Kasumi-1 (cell line): ENCODE data around the gene DPYSL3.

Experiments
- DNase-seq, 2 experiments: peaks; one replicate each; lab custom pipeline; 2025; lab: John Stamatoyannopoulos, UW

DPYSL3 gene

DNA sequence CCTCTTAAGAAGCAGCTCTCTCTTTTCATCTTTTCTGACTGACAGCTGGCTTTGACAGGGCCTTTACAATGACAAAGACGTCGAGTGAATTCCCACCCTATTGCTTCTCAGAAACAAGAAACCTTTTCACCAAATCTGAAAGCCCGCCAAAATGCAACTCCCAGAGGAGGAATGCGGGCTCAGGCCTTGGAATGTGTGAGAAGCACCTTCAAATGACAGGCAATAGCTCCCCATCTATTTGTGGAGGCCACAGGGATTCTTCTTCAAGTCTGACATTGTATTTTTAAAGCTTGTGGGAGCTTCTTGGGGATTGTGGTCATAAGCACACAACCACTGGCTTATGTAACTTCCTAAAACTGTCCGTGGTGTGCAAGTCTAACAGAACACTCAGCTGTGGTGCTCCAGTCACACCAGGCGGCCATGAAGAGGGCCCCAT lies 72.7 kb downstream of the DPYSL3 start:
- DNase-seq: peak; percentile 78

DNA sequence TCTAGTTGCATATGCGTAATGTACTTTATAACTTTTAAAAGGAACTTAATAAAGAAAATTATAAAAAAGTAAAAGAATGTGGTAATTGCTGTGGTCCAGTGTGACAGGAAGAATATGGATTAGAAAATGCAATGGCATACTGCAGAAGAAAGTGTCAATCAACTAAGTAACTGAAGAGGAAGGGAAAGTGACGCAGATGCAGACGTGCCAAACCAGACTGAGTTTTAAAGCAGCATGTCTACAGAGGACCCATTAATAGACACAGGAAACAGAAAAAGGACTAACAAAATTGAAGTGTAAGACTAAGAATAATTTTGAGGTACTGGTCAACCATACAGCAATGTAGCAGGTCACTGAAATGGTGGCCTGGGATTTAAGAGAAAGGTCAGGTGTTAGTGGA lies 73.3 kb downstream of the DPYSL3 start:
- DNase-seq: peak; percentile 4 to 15

DNA sequence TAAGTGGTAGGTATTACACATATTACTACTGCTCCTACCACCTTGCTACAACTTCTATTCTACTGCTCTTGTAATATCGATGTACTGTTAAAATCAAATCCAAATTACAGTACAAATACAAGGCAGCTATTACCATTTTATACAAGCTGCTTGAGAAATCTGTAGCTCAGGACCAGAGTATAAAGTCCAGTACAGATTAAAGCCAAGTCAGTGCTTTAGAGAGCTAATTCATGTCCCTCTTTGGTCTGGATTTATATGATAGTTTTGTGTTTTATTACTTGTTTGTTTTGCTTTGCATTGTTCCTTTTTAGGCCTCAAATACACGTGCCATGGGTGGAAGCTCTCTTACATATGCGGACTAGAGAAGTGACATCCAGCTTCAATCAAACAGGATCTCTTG lies 75.8 kb downstream of the DPYSL3 start:
- no peak for DNase-seq

DNA sequence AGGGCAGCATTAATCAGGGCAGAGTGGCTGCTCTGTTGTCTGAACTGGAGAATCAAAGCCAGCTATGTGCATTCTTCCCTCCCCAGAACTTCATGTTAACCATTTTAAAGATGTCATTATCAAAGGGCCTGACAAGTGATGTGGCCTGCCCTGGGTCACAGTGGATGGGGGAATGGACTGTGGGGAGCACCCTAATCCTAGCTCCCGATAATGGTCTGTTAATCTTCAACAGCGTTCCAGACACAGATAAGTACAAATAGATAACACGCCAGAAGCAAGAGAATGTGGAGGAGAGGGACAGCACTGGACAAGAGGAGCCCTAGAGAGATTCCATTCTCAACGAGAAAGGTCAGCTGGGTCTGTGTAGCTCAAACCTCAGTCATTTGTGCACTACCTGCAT lies 77.5 kb downstream of the DPYSL3 start:
- DNase-seq: no peak

DNA sequence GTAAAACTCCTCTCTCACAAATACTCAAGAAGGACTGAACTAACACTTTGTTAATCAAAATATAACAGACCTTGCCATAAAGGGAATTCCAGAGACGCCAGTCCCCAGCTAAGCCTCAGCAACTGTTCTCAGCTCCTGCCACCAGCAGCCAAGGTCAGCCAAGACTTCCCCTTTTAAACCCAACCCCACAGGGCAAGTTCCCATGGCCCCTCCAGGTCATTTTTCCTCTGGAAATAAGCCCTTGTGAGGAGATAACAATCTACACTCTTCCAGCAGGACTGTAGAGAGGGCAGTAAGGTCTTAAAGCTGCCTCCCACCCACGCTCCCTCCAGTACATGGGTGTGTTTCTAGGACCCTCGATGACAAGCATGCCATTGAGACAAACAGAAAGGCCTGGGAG lies 78.3 kb downstream of the DPYSL3 start:
- DNase-seq: peak in 1 of 2 experiments; percentile 38

DNA sequence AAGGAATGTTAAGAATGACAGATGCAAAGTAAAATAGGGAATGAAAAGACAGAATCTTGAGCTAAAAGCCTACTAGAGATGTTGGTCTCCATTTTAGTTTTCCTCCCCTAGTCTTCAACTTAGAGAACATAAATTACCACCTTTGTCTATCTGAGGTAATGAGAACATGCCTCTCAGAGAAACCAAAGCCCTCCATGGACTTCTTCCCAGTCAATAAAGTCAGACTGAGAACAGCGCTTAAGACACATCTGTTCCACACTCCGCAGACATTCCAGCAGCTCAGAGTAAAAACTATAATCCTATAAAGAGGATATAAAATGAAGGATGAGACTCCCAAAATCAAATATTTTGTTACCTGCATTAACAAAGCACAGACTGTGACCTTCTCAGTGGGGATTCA lies 79.2 kb downstream of the DPYSL3 start:
- no peak for DNase-seq

DNA sequence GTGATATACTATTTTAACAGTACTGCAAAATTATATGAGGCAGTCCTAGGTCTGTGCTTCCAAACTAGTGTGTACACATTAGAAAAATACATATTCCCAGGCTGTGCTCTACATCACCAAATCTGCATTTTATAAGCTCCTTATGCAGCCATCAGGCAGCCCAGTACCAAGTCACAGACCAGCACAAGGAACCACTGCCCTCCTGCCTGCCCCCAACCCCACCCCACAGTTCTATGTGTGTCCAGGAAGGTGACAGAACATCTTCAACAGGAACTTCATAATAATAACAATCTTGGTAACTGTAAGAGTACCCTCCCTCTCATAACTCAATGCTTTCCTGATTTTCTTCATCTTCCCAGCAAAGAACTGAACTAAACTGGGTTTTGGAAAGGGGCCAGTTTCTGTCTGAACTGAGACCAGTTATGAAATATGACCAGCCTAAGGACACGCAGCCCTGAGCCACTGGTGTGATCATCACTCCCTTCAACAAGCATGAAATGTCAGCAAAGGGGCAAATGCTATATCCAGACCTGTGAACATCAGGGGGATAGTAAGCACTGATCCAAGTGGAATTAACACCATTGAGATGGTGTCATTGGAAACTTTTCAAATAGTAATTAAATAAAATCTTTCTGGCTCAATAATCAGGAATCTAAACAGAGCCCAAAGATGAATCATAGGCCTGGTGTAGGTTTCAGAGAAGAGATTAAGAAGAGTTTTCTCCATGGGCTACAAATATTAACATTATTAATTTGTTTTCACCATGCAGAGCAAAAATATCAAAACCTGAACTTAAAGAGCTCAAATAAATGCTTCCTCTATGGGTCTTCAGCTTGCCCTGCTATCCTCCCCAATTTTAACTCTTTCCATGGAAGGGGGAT lies 82.1 kb downstream of the DPYSL3 start:
- no peak for DNase-seq

DNA sequence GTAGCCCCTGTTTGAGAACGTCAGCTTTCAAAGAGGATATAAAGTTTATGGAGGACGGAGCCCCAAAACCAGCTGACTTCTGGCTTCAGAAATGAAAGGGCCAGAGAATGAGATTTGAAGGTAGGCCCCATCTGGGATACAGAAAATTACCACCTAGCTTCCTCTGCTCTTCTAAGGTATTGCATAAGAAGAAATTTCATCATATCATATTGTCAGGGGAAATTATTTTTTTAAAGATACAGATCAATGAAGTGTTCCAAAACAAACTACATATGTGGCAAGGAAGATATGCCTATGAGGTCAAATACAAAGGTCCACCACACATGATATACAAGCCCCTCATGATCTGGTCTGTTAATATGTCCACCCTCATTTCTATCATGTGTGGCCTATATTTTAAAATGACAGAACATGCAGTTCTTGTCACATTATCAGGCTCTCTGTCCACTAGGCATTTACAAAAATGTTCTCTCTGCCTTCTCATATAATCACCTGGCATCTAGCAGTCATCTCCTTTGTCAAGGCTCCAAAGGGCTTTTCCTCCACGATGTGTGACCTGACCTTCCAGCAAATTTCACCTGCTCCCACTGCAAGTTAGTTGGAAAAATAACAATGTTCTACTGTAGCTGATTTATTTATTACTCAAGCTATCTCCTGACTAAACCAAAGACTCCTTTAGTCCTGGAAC lies 83.1 kb downstream of the DPYSL3 start:
- no peak for DNase-seq

DNA sequence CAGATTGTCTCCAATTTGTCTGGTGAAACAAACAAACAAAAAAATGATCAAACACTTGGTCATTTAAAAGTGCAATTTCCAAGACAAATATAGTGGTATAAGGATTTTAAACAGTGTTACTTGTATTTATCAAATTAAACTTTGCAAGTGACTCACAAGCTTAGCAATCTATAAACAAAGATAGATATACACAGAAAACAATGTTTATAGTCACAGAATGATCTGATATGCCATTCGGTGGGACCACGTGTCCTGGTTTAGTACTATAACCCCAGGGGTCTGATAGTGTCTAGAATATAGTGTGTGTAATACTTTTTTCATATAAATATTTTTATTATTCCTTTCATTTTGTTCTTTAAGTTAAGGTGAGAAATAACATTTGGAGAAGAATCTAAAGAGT lies 91.3 kb downstream of the DPYSL3 start:
- no peak for DNase-seq

DNA sequence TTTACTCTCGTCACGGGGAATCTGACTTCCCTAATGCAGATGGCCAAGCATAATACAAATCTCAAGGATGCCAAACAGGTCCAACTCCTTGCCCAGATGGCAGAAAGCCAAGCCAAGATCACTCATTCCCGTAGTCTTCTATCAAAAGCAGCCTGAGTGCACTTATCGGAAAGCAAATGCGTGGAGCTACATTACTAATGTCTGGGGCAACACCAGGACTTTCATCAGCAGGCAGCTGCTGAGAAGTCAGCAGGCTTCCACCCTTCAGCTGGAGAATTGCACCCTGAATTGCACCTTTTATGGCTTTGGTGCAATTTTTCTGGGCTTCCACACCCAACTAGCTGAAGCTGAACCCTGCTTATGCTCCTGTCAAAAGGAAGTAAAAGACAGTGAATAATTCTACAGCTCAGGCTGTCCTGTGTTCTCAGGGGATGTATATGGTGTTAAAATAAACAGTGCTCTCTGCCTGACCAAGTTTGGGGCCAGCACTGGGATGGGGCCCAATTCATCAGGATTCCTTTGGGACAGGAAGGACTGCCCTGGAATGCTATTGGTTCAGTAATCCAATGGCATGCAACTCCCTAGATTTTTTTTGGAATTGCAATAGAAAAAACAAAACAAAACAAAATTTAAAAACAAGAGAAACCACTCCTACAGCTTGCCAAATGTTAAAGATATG lies 92.6 kb downstream of the DPYSL3 start:
- DNase-seq: no peak

DNA sequence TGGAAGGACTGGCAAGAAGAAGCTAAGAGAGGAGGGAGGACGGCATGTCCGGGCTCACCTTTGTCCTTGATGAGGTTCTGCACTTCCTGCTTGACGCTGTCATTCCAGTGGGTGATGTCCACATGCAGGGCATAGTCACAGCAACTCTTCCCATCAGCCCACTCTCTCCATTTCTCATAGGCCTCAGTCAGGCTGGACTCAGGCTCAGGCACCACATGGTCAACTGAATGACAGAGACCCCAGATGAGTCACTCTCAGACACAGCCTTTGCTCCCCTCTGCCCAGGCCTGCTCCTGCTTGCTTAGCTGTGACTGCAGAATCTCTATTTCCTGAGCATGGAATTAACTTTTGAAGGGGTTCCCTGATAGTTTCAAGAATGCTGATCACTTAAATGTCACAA lies 94.2 kb downstream of the DPYSL3 start:
- DNase-seq: no peak

DNA sequence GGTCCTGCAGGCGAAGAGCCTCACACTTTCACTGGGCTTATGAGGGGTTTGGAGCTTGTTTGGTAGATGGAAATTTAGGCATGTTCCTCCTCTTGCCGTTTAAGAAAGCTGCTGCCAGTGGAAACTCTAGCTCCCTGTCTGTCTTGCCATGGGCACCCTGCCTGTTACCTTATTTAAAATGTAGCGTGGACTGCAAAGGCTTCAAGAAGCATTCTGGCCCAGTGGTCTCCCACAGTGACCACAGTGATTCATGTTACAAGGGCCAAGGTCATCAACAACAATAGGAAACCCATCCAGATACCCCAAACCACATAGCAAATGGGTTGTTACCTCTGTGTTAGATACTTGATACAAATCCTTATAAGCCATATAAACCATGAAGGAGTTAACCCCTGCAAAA lies 96.6 kb downstream of the DPYSL3 start:
- no peak for DNase-seq

DNA sequence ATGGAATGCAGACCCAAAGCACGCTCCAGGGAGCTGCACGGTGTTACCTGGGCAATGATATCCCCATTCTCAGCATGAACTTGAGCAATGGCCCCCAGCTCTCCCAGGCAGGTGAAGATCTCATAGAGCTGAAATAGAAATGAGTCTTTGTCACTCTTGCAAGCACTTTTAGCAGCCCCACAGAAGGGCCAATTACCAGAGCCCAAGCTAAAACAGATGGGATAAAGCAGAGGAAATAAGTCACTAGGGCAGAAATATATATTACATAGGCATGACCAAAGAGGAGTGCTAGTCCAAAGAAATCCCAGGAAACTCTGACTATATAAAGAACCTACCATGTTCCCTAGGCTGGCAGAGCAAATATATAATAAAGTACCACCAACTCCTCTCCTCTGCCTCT lies 97.3 kb downstream of the DPYSL3 start:
- no peak for DNase-seq

DNA sequence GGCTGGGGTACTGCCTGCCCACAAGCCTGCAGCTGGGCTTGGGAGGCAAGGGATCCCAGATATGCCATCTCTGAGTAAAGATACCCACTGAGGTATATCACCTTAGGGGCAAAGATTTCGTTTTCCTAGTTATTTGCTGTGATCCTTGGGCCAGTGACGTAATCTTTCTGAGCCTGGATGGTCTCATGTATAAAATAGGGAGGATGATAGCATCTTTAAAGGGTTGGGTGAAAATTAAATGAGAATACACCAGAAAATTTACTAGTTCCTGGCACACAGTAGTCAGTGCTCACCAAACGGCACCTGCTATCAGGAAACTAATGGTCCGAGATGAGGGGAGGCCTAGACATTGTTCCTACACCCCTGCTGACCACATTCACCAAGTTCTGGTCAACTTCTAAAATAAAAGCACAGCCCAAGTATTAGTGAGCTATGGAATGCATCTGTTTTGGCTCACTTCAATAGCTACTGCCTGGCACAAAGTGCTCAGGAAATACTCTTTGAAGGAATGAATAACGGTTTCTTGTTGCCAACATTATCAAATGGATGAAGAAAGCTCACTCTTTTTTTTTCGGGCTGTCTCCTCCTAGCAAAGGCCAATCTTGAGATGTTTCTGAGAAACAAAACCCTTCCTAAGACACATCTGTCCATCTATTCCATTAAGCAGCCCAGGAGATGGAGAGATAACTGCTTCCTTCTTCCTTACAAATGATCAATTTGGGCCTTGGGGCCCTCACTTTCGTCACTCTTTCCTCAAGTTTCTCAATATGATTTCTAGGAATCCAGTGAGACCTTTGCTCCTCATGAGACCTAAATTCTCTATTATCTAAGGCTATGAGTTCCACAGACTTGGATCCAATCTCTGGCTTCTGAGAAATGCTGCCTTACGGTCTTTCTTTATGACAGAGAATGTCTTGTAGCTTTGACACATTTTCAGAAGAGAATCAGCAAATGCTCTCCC lies 98.2 kb downstream of the DPYSL3 start:
- DNase-seq: no peak

DNA sequence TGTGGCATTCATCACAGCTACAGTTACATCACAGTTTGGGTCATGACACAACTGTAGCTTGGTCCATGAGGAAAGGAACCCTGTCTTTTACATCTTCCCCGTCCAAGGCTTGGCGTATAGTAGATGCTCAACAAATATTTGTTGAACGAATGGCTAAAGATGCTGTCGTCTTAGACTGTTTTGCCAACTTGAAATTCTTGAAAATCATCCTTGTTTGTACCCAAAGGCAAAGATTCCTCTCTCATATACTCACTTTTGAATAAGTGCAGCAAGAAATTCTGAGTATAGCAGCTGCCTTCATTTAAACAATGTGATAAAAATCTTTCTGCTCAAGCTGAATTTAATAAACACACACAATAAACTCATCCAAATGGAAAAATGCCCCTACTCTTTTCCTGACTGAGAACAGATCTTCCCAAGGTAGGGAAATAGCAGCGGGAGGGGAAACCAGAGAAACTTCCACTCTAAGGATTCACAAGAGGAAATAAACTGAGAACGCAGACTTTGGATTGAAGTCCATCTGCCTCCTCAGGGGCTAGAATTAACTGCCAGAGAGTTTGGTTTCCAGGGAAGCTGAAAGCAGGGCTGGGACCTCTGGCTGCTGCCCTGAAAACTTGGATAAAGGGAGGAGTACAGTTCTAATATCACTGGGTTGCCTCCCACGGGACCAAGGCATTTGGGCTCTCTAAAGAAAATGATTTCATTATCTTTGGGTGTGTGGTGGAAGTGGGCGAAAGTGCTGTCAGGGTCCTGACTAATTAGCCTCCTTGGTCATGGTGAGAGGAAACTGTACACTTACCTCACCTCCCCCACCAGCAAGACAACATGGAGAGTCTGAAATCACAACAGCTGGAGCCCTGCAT lies 99.1 kb downstream of the DPYSL3 start:
- DNase-seq: no peak

DNA sequence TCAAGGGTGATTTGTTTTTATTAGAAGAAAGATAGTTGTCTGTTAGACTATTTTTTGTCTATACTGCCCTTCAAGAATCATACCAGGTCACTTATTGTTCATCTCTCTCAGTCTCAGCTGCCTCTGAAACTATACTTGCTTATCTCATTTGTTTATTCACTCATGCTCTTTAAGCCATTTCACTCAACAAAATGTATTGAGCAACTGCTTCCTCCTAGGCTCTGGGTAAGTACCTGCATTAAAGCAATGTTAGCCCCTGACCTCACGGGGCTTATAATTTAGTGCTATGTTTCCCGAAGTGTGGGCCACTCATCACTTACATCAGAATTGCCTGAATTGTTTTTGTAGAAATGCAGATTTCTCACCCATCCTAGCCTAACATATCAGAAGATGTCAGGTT lies 100.9 kb downstream of the DPYSL3 start:
- DNase-seq: no peak

DNA sequence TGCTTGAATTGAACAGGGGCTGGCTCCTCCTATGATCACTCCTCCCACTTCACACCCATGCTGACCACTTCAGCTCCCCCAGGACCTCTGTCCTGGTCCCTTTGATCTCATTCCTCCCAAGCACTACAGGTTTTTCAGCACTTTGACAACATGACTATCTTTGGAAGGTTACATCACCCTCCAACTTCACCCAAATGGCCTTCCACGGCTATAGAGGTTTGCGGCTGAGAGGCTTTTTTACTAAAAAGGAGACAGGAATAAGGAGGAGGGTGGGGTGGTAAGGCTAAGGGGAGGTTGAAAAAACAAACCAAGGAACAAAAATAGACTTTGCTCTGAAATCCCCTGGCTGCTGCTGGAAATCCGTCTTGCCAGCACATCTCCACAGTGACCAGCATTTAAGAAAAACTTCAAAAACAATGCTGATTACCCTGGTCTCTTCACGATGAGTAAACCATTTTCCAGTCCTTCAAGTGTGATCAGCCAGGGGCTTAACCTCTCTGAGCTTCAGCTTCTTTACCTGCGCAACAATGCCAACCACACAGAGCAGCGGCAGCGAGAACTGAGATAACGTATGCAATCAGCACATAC lies 102.7 kb downstream of the DPYSL3 start:
- no peak for DNase-seq

DNA sequence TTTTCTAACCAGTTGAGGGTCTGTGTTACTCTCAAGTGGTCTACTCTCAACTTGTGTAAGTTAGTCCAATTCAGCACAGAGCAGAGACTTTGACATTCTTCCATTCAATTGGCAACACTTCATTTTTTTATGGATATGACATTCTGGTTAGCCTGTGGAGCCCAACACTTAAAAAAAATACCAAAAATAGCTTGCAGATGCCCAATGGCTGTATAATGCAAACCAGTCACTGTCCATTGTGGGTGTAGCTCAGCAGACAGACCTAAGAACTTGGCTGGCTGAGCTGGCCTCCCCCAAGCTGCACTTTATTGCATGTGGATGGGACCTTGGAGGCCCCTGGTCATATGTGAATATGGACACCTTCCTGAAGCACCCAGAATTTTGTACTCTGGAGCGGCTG lies 103.2 kb downstream of the DPYSL3 start:
- no peak for DNase-seq

DNA sequence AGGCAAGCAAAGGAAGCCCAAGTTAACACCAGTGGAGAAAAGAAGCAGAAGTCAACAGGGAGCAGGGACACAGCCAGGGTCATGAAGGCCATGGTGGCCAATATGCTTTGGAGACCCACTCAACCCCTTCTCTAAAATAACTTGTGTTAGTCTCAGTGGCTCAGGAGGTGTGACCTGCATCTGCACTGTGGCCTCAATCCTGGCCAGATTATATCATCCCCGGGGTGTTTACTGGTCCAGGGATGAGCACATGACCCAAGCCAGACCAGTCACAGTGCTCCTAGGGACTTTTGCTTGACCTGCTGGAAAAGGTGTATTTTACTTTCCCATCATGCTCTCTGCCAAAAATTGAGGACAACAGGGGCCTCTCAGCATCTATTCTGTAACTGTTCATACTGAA lies 105.2 kb downstream of the DPYSL3 start:
- no peak for DNase-seq
